HepG2 (cell line): Measurements from ENCODE around the gene C5orf34. TPM values are rescaled to one million over a fixed set of nuclear protein-coding genes. Genes with fewer than 3 reads are reported as not detected.

Experiments
- KDM5B ChIP-seq: sonication (generic); formaldehyde crosslinking; IDR thresholded peaks from 2 replicates; pipeline ENCODE4 v1.4.0; 2020; ENCODE audit warnings: missing genetic modification reagents, mild to moderate bottlenecking, borderline replicate concordance
- NCOA5 ChIP-seq: sonication (generic); formaldehyde crosslinking; IDR thresholded peaks from 2 replicates; pipeline ENCODE4 v1.4.0; 2020; ENCODE audit warnings: missing genetic modification reagents
- NFE2L1 ChIP-seq: sonication (generic); formaldehyde crosslinking; IDR thresholded peaks from 2 replicates; pipeline ENCODE4 v1.4.0; 2020; ENCODE audit warnings: missing genetic modification reagents, mild to moderate bottlenecking, borderline replicate concordance
- NR2C2 ChIP-seq: sonication (generic); formaldehyde crosslinking; IDR thresholded peaks from 2 replicates; pipeline ENCODE4 v1.4.0; 2020; ENCODE audit warnings: missing genetic modification reagents, mild to moderate bottlenecking, moderate library complexity, borderline replicate concordance
- PLRG1 ChIP-seq: fragments of 450-650 bp; conservative IDR thresholded peaks from 2 replicates; pipeline ENCODE4 v1.6.1; 2016
- PTBP1 ChIP-seq: fragments of 200-400 bp; formaldehyde crosslinking; IDR thresholded peaks from 2 replicates; pipeline ENCODE4 v1.6.1; 2018; ENCODE audit warnings: low read length, low read depth; ENCODE audit not compliant: poor library complexity, severe bottlenecking
- SRY ChIP-seq: sonication (generic); formaldehyde crosslinking; IDR thresholded peaks from 2 replicates; pipeline ENCODE4 v1.8.0; 2022; ENCODE audit warnings: mild to moderate bottlenecking, missing genetic modification reagents
- YY1 ChIP-seq: IDR thresholded peaks from 2 replicates; pipeline ENCODE4 v1.6.1; 2011; ENCODE audit warnings: low read length, low read depth, moderate library complexity, mild to moderate bottlenecking; ENCODE audit not compliant: insufficient read depth, insufficient replicate concordance
- ZNF121 ChIP-seq: sonication (generic); formaldehyde crosslinking; IDR thresholded peaks from 2 replicates; pipeline ENCODE4 v1.5.0; 2020; ENCODE audit warnings: mild to moderate bottlenecking, missing genetic modification reagents
- ZNF292 ChIP-seq: sonication (generic); formaldehyde crosslinking; IDR thresholded peaks from 2 replicates; pipeline ENCODE4 v1.8.1; 2022; ENCODE audit warnings: mild to moderate bottlenecking, low read depth, missing genetic modification reagents, borderline replicate concordance
- ZNF30 ChIP-seq: sonication (generic); formaldehyde crosslinking; IDR thresholded peaks from 2 replicates; pipeline ENCODE4 v1.5.0; 2020; ENCODE audit warnings: mild to moderate bottlenecking, missing genetic modification reagents
- ZNF790 ChIP-seq: sonication (generic); formaldehyde crosslinking; IDR thresholded peaks from 2 replicates; pipeline ENCODE4 v1.8.0; 2022; ENCODE audit warnings: missing genetic modification reagents, mild to moderate bottlenecking, borderline replicate concordance
- polyA plus RNA-seq, 8 experiments: library from polyadenylated mRNA; depleted of rRNA in 3 of 8; stranded (reverse) in 7 of 8; unstranded in 1 of 8; fragments of >200 nt; fragmentation: Illumina TruSeq in 4 of 8; extraction: Trizol in 4 of 8; gene quantifications; 2 replicates each; pipeline versions ENCODE4 v1.2.1 to v1.2.3, GENCODE V29; 2011 to 2016; ENCODE audit warnings: low read depth in 4 of 8, missing spikeins in 1 of 8, mixed read lengths in 1 of 8; ENCODE audit not compliant: insufficient read depth in 1 of 8
- total RNA-seq, 5 experiments: library from RNA; depleted of rRNA; stranded (reverse); fragments of >200 nt; fragmentation: Illumina TruSeq; extraction: Trizol; gene quantifications; 2 replicates each; pipeline ENCODE4 v1.2.3, GENCODE V29; 2016; ENCODE audit warnings: low read depth in 1 of 5
- TF ChIP-seq, protein P1 (sequence below), 2 experiments: fragments of 450-650 bp in 1 of 2; sonication (generic) in 1 of 2; formaldehyde crosslinking in 1 of 2; IDR thresholded peaks; 2 replicates each; pipeline versions ENCODE4 v1.6.1 to v1.8.0; 2016 to 2022; ENCODE audit warnings: antibody characterized with exemption in 1 of 2, mild to moderate bottlenecking in 1 of 2, missing genetic modification reagents in 1 of 2
- TF ChIP-seq, protein P2 (sequence below): sonication (generic); formaldehyde crosslinking; IDR thresholded peaks from 2 replicates; pipeline ENCODE4 v1.5.0; 2020; ENCODE audit warnings: missing genetic modification reagents, mild to moderate bottlenecking, borderline replicate concordance
- TF ChIP-seq, protein P3 (sequence below): sonication (generic); formaldehyde crosslinking; IDR thresholded peaks from 2 replicates; pipeline ENCODE4 v1.5.0; 2020; ENCODE audit warnings: missing genetic modification reagents

C5orf34 gene
- total and polyA plus RNA-seq, 2 of the 13 experiments (the other 11 are each of a cell fraction or from before 2014, with no cell fraction given): 3.2 to 6.4 TPM

DNA sequence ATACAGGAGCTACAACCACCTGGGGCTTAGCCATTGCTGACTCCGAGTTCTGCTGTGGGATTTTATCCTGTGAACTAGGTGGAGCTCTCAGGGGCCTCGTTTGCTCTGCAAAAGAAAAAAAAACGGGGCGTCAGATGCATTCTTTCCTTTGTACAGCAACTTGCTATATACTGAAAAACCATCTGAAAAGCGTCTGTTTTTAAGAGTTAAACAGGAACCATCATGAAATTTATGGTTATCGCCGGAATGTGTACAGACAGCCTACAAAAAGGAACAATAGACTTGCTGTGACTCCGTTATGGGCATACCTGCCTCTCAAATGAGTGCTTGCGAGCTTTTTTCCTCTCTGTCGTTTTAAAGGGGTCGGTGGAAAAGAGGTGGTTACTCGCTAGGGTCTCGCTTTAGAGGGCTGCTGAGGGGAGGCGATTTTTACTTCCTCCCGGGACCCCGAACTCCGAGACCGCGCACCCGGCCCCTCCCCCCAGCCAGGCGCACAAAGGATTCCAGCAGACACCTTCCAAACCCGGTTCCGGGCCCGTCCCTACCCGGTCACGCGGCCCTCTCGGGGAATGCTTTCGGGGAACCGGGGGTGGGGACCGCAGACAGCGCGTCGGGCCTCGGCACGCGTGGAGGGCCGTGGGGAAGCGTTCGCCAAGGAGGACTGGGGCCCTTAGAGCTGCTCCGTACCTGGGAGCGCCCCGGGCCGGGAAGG is 41.1 kb upstream of the C5orf34 start (continued):
- TF ChIP-seq, protein P1, sequence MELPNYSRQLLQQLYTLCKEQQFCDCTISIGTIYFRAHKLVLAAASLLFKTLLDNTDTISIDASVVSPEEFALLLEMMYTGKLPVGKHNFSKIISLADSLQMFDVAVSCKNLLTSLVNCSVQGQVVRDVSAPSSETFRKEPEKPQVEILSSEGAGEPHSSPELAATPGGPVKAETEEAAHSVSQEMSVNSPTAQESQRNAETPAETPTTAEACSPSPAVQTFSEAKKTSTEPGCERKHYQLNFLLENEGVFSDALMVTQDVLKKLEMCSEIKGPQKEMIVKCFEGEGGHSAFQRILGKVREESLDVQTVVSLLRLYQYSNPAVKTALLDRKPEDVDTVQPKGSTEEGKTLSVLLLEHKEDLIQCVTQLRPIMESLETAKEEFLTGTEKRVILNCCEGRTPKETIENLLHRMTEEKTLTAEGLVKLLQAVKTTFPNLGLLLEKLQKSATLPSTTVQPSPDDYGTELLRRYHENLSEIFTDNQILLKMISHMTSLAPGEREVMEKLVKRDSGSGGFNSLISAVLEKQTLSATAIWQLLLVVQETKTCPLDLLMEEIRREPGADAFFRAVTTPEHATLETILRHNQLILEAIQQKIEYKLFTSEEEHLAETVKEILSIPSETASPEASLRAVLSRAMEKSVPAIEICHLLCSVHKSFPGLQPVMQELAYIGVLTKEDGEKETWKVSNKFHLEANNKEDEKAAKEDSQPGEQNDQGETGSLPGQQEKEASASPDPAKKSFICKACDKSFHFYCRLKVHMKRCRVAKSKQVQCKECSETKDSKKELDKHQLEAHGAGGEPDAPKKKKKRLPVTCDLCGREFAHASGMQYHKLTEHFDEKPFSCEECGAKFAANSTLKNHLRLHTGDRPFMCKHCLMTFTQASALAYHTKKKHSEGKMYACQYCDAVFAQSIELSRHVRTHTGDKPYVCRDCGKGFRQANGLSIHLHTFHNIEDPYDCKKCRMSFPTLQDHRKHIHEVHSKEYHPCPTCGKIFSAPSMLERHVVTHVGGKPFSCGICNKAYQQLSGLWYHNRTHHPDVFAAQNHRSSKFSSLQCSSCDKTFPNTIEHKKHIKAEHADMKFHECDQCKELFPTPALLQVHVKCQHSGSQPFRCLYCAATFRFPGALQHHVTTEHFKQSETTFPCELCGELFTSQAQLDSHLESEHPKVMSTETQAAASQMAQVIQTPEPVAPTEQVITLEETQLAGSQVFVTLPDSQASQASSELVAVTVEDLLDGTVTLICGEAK (IDR thresholded peaks at IDR 0.05): no peak
- TF ChIP-seq, protein P1 (CRISPR knock-in tag; IDR thresholded peaks at IDR 0.05): no peak
- TF ChIP-seq, protein P2, sequence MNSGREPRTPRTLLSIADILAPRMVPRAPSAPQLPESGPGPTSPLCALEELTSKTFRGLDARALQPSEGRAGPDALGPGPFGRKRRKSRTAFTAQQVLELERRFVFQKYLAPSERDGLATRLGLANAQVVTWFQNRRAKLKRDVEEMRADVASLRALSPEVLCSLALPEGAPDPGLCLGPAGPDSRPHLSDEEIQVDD (CRISPR knock-in tag): no peak
- TF ChIP-seq PLRG1 (no peak), ZNF121 (CRISPR knock-in tag) (no peak), SRY (CRISPR knock-in tag) (no peak), ZNF292 (CRISPR knock-in tag) (no peak), NCOA5 (CRISPR knock-in tag) (no peak), ZNF790 (CRISPR knock-in tag) (no peak), ZNF30 (CRISPR knock-in tag) (peak; percentile 33; the same call in 1 of the 2 replicates), NR2C2 (CRISPR knock-in tag) (no peak; the same call in 1 of the 2 replicates), KDM5B (peak; percentile 67), PTBP1 (no peak), YY1 (no peak), NFE2L1 (no peak)
- TF ChIP-seq, protein P3, sequence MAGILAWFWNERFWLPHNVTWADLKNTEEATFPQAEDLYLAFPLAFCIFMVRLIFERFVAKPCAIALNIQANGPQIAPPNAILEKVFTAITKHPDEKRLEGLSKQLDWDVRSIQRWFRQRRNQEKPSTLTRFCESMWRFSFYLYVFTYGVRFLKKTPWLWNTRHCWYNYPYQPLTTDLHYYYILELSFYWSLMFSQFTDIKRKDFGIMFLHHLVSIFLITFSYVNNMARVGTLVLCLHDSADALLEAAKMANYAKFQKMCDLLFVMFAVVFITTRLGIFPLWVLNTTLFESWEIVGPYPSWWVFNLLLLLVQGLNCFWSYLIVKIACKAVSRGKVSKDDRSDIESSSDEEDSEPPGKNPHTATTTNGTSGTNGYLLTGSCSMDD: no peak
